Mesangial cell (primary cell): Measurements from ENCODE around the gene ANKRD36C. TPM values are rescaled to one million over a fixed set of nuclear protein-coding genes. Genes with fewer than 3 reads are reported as not detected.

Experiments
- total RNA-seq: library from RNA; depleted of rRNA; stranded (reverse); fragments of >200 nt; gene quantifications from 2 replicates; pipeline ENCODE4 v1.2.3, GENCODE V29; 2015

Gene ANKRD36C
- total RNA-seq: 5.2 and 7.5 TPM in 2 replicates

GRCh38 chr2:95991351-95992094 is at the start of gene ANKRD36C:
Gene ANKRD36C (minus strand): TSS chr2:95991824. CDS start chr2:95991708, 116 bp downstream.

GRCh38 chr2:96034792-96035191 is 43.2 kb upstream of the ANKRD36C start, which contains the start of gene GPAT2:
Gene GPAT2 (minus strand): TSS chr2:96034916. CDS start chr2:96032359, 2,557 bp downstream.

Other genes with a start within 250 kb of the ANKRD36C start
- under 0.01 and 2.9 TPM in 2 replicates for gene GPAT2, start 43.1 kb upstream of the ANKRD36C start, total RNA-seq
- gene ADRA2B, start 124.7 kb upstream of the ANKRD36C start, total RNA-seq: not detected in 2 replicates
- gene ASTL, start 146.7 kb upstream of the ANKRD36C start, total RNA-seq: not detected in 2 replicates
- 2.1 and 3.8 TPM in 2 replicates for gene DUSP2, start 153.6 kb upstream of the ANKRD36C start, total RNA-seq
- gene STARD7, start 217.0 kb upstream of the ANKRD36C start, total RNA-seq: 58.4 and 93.5 TPM in 2 replicates